Lung (tissue), 12 donors: Measurements from ENCODE around the gene RELN. TPM values are rescaled to one million over a fixed set of nuclear protein-coding genes. Genes with fewer than 3 reads are reported as not detected.

Experiments
- ATAC-seq: fragments of 200-7000 bp; cut with Tn5 transposase; one replicate; pipeline ENCODE4 v1.9.1; 2020; ENCODE audit warnings: moderate number of reproducible peaks; ENCODE audit not compliant: insufficient read depth, low FRiP score
- DNase-seq, 3 donors: peaks; one replicate each; pipeline ENCODE4 v3.0.0-alpha.2; 2013 to 2017
- H3K27ac ChIP-seq, 2 donors: one replicate each; pipeline ENCODE4 v1.5.1; 2013; ENCODE audit warnings: mild to moderate bottlenecking in 2 of 2, moderate library complexity in 2 of 2, control low read depth in 1 of 2, inconsistent platforms in 1 of 2, low read depth in 1 of 2, low read length in 1 of 2
- H3K27me3 ChIP-seq, 3 donors: one replicate each; pipeline ENCODE4 v1.5.1; 2013; ENCODE audit warnings: low read length in 2 of 3; ENCODE audit not compliant: control insufficient read depth in 3 of 3, insufficient read depth in 3 of 3
- H3K36me3 ChIP-seq, 4 donors: one replicate each; pipeline ENCODE4 v1.5.1; 2013; ENCODE audit warnings: low read length in 4 of 4, mild to moderate bottlenecking in 1 of 4, moderate library complexity in 1 of 4; ENCODE audit not compliant: control insufficient read depth in 4 of 4, insufficient read depth in 4 of 4
- H3K4me1 ChIP-seq, 5 donors: one replicate each; pipeline ENCODE4 v1.5.1; 2013; ENCODE audit warnings: low read length in 5 of 5, mild to moderate bottlenecking in 2 of 5, moderate library complexity in 1 of 5; ENCODE audit not compliant: control insufficient read depth in 5 of 5, insufficient read depth in 5 of 5
- H3K4me3 ChIP-seq: one replicate; pipeline ENCODE4 v1.5.1; 2013; ENCODE audit warnings: mild to moderate bottlenecking, control low read depth, moderate library complexity
- H3K9ac ChIP-seq, 2 donors: one replicate each; pipeline ENCODE4 v1.5.1; 2013; ENCODE audit warnings: low read length in 2 of 2, control low read depth in 1 of 2; ENCODE audit not compliant: insufficient read depth in 1 of 2
- H3K9me3 ChIP-seq, 4 donors: one replicate each; pipeline ENCODE4 v1.5.1; 2013; ENCODE audit warnings: low read length in 3 of 4, mild to moderate bottlenecking in 1 of 4, moderate library complexity in 1 of 4; ENCODE audit not compliant: control insufficient read depth in 4 of 4, insufficient read depth in 3 of 4
- CTCF ChIP-seq: IDR thresholded peaks from 2 replicates; pipeline ENCODE4 v1.5.1; 2012; ENCODE audit warnings: mild to moderate bottlenecking; ENCODE audit errors: control extremely low read depth, extremely low read depth
- WGBS, 2 donors: extraction: QIAGEN DNeasy Blood & Tissue Kit; methylation state at CpG; one replicate each; pipeline ENCODE4 v1.1.7; 2013; 5-methylcytosine and 5-hydroxymethylcytosine counted together
- polyA plus RNA-seq, 2 donors: library from polyadenylated mRNA; stranded (reverse); fragments of 200-250 nt; gene quantifications; one replicate each; pipeline ENCODE4 v1.2.1, GENCODE V29; 2013
- total RNA-seq, 2 donors: library from RNA; depleted of rRNA in 1 of 2; stranded (reverse); fragments of >200 nt in 1 of 2; gene quantifications; one replicate each; pipeline ENCODE4 v1.2.1, GENCODE V29; 2014 to 2021
- donor health status: control.
- donor health status: control.
- donor health status: Bipolar disorder and iron deficiency.
- donor health status: healthy.
- donor health status: DM: yes; HTN: yes; CAD: no.

Gene RELN
- total and polyA plus RNA-seq, 4 donors, result 0.24 to 7.7 (median 2.0) TPM

- 2 to 3% methylated on average over 38 to 54 of the region's 54 CpGs for WGBS, 2 donors
- ATAC-seq (peak; percentile 90), DNase-seq (peak in 2 of 3 donors; percentile 1 to 20)
- Histone ChIP-seq H3K9ac (no peak within 1 kb of the TSS), H3K27me3 (peaks cover 0 to 42% (median 37%) of the 10 kb centered on the region in 3 donors), H3K27ac (peak within 1 kb of the TSS in 1 of 2 donors; percentile 13), H3K36me3 (no peaks in the 10 kb centered on the region), H3K4me1 (peaks cover 0 to 12% (median 3%) of the 10 kb centered on the region in 5 donors), H3K9me3 (no peaks in the 10 kb centered on the region), H3K4me3 (no peak within 1 kb of the TSS)
- TF ChIP-seq CTCF, result no peak
These were observed 543.4 kb downstream of the RELN start, which contains the start of gene SLC26A5 for GRCh38 chr7:103446049-103446520. SLC26A5 (minus strand) TSS chr7:103446207; CDS start chr7:103421514, 24,693 bp downstream.

GRCh38 chr7:103445228-103446048, 544.0 kb downstream of the RELN start:
- TF ChIP-seq CTCF, result no peak
- H3K9ac ChIP-seq, result no peak overlapping the region
- WGBS, 2 donors, result 4% methylated on average over 46 to 48 of the region's 48 CpGs
- ATAC-seq (peak; percentile 35), DNase-seq (peak; percentile 6 to 13 (median 8))
- peak overlapping the region in 1 of 2 donors; percentile 13 for H3K27ac ChIP-seq
- no peak overlapping the region for H3K4me3 ChIP-seq
- H3K4me1 ChIP-seq, result peaks cover 0 to 12% (median 3%) of the 10 kb centered on the region in 5 donors
- H3K9me3 ChIP-seq, result no peaks in the 10 kb centered on the region
- H3K36me3 ChIP-seq, result no peaks in the 10 kb centered on the region
- H3K27me3 ChIP-seq, result peaks cover 0 to 42% (median 37%) of the 10 kb centered on the region in 3 donors

- Histone ChIP-seq H3K4me1 (peaks cover 0 to 4% (median 0%) of the 10 kb centered on the region in 5 donors), H3K4me3 (no peak overlapping the region), H3K36me3 (no peaks in the 10 kb centered on the region), H3K9ac (no peak overlapping the region), H3K27me3 (peaks cover 0 to 19% (median 19%) of the 10 kb centered on the region in 3 donors), H3K9me3 (no peaks in the 10 kb centered on the region), H3K27ac (no peak overlapping the region)
- 95% methylated on average over 8 of the region's 8 CpGs for WGBS, 2 donors
- no peak for ATAC-seq
- DNase-seq, result no peak
- no peak for TF ChIP-seq CTCF
These were observed 549.8 kb downstream of the RELN start for GRCh38 chr7:103439661-103440060.
